Astrocyte (in vitro differentiated cells and primary cell): ENCODE measurements around the gene MLXIPL. TPM values are rescaled to one million over a fixed set of nuclear protein-coding genes. Genes with fewer than 3 reads are reported as not detected.
"Not testable (repeated sequence)": the region's sequence is repeated elsewhere in the genome, so short reads cannot be mapped to it uniquely, and the experiment has no call there.

Experiments
- DNase-seq: peaks from one replicate; pipeline ENCODE4 v3.0.0-alpha.2; 2010; ENCODE audit warnings: low read depth
- FAIRE-seq: peaks from 2 replicates; lab custom pipeline; 2011; peaks lifted over from hg19 to GRCh38; lab: Jason Lieb, UNC
- H2AFZ ChIP-seq: 2 replicates; pipeline ENCODE4 v1.6.0; 2012; ENCODE audit warnings: low read depth, low read length, inconsistent platforms
- H3K27ac ChIP-seq: 2 replicates; pipeline ENCODE4 v1.5.1; 2011; ENCODE audit warnings: low read depth, low read length, inconsistent platforms
- H3K27me3 ChIP-seq: 2 replicates; pipeline ENCODE4 v1.6.0; 2011; ENCODE audit warnings: low read length, inconsistent platforms; ENCODE audit not compliant: insufficient read depth
- H3K36me3 ChIP-seq: 2 replicates; pipeline ENCODE4 v1.5.1; 2011; ENCODE audit warnings: low read length, inconsistent platforms; ENCODE audit not compliant: insufficient read depth
- H3K4me1 ChIP-seq: 2 replicates; pipeline ENCODE4 v1.5.1; 2011; ENCODE audit warnings: low read length, inconsistent platforms; ENCODE audit not compliant: insufficient read depth
- H3K4me2 ChIP-seq: 2 replicates; pipeline ENCODE4 v1.6.0; 2012; ENCODE audit warnings: low read length, inconsistent platforms
- H3K4me3 ChIP-seq: 2 replicates; pipeline ENCODE4 v1.5.1; 2011; ENCODE audit warnings: low read depth, mild to moderate bottlenecking, low read length, inconsistent platforms; ENCODE audit not compliant: insufficient read depth
- H3K79me2 ChIP-seq: 2 replicates; pipeline ENCODE4 v1.6.0; 2012; ENCODE audit warnings: mild to moderate bottlenecking, low read length, inconsistent platforms; ENCODE audit not compliant: insufficient read depth
- H3K9ac ChIP-seq: 2 replicates; pipeline ENCODE4 v1.6.0; 2012; ENCODE audit warnings: mild to moderate bottlenecking, low read length, inconsistent platforms
- H3K9me3 ChIP-seq: 2 replicates; pipeline ENCODE4 v1.5.1; 2012; ENCODE audit warnings: low read depth, mild to moderate bottlenecking, low read length, inconsistent platforms; ENCODE audit not compliant: insufficient read depth
- H4K20me1 ChIP-seq: 2 replicates; pipeline ENCODE4 v1.6.0; 2012; ENCODE audit warnings: low read length, inconsistent platforms; ENCODE audit not compliant: insufficient read depth
- H3K27ac Mint-ChIP-seq: one replicate; pipeline ENCODE4 v1.8.0; 2021; ENCODE audit warnings: mild to moderate bottlenecking, mixed read lengths; ENCODE audit not compliant: unreplicated experiment
- H3K27me3 Mint-ChIP-seq: one replicate; pipeline ENCODE4 v1.8.0; 2021; ENCODE audit warnings: low read depth, mixed read lengths; ENCODE audit not compliant: unreplicated experiment
- H3K36me3 Mint-ChIP-seq: one replicate; pipeline ENCODE4 v1.8.0; 2021; ENCODE audit warnings: low read depth, mixed read lengths; ENCODE audit not compliant: unreplicated experiment
- H3K4me1 Mint-ChIP-seq: one replicate; pipeline ENCODE4 v1.8.0; 2021; ENCODE audit warnings: low read depth, mixed read lengths; ENCODE audit not compliant: unreplicated experiment
- H3K4me3 Mint-ChIP-seq: one replicate; pipeline ENCODE4 v1.8.0; 2021; ENCODE audit warnings: mild to moderate bottlenecking, moderate library complexity, mixed read lengths; ENCODE audit not compliant: unreplicated experiment
- H3K9me3 Mint-ChIP-seq: one replicate; pipeline ENCODE4 v1.8.0; 2021; ENCODE audit warnings: mild to moderate bottlenecking, mixed read lengths; ENCODE audit not compliant: unreplicated experiment
- CTCF ChIP-seq: IDR thresholded peaks from 2 replicates; pipeline ENCODE4 v1.5.1; 2011; ENCODE audit warnings: low read depth, mild to moderate bottlenecking, inconsistent platforms, low read length, moderate library complexity; ENCODE audit not compliant: insufficient read depth
- EZH2 ChIP-seq: IDR thresholded peaks from 2 replicates; pipeline ENCODE4 v1.6.1; 2012; ENCODE audit warnings: mild to moderate bottlenecking, low read length, inconsistent platforms; ENCODE audit not compliant: insufficient read depth
- total RNA-seq: library from RNA; stranded (reverse); gene quantifications from 2 replicates; pipeline ENCODE4 v1.2.1, GENCODE V29; 2021

MLXIPL gene
- total RNA-seq, 1 donor from 2014 or later, result 0.41 TPM

- peak overlapping the region; percentile 77 for H3K27ac Mint-ChIP-seq
- H3K27me3 Mint-ChIP-seq, result peaks cover 3% of the 10 kb centered on the region
- TF ChIP-seq EZH2 (no peak), CTCF (no peak)
- Histone ChIP-seq H4K20me1 (peaks cover 46% of the 10 kb centered on the region), H3K4me1 (peaks cover 11% of the 10 kb centered on the region), H2AFZ (peak overlapping the region; percentile 73), H3K27ac (peak overlapping the region; percentile 98), H3K79me2 (peaks cover 48% of the 10 kb centered on the region), H3K27me3 (no peaks in the 10 kb centered on the region), H3K4me3 (peak overlapping the region; percentile 77), H3K9me3 (no peaks in the 10 kb centered on the region), H3K36me3 (peaks cover 7% of the 10 kb centered on the region), H3K9ac (peak overlapping the region; percentile 99), H3K4me2 (peak overlapping the region; percentile 86)
- H3K4me1 Mint-ChIP-seq, result peaks cover 17% of the 10 kb centered on the region
- H3K36me3 Mint-ChIP-seq, result peaks cover under 1% of the 10 kb centered on the region
- peak; percentile 77 for DNase-seq
- FAIRE-seq, result no peak
- H3K9me3 Mint-ChIP-seq, result no peaks in the 10 kb centered on the region
- H3K4me3 Mint-ChIP-seq, result peak overlapping the region; percentile 93
Observed at GRCh38 chr7:73557108-73557396, 67.3 kb downstream of the MLXIPL start.

GRCh38 chr7:73556208-73557107, 67.9 kb downstream of the MLXIPL start:
- Histone ChIP-seq H4K20me1 (peaks cover 50% of the 10 kb centered on the region), H3K4me1 (peaks cover 11% of the 10 kb centered on the region), H3K79me2 (peaks cover 52% of the 10 kb centered on the region), H3K9ac (peak overlapping the region; percentile 99), H3K4me2 (peak overlapping the region; percentile 86), H3K9me3 (no peaks in the 10 kb centered on the region), H3K4me3 (peak overlapping the region; percentile 77), H2AFZ (no peak overlapping the region), H3K27ac (peak overlapping the region; percentile 33), H3K27me3 (no peaks in the 10 kb centered on the region), H3K36me3 (peaks cover 8% of the 10 kb centered on the region)
- FAIRE-seq, result no peak
- Mint-ChIP-seq H3K36me3 (peaks cover 1% of the 10 kb centered on the region), H3K27me3 (peaks cover 3% of the 10 kb centered on the region), H3K4me1 (peaks cover 17% of the 10 kb centered on the region), H3K9me3 (no peaks in the 10 kb centered on the region), H3K27ac (peak overlapping the region; percentile 79), H3K4me3 (peak overlapping the region; percentile 93)
- TF ChIP-seq EZH2 (no peak), CTCF (no peak)
- DNase-seq, result no peak

GRCh38 chr7:73555411-73555982, 68.8 kb downstream of the MLXIPL start:
- H3K4me3 ChIP-seq, result peak overlapping the region; percentile 77
- DNase-seq (no peak), FAIRE-seq (no peak)
- peaks cover 14% of the 10 kb centered on the region for H3K36me3 ChIP-seq
- peaks cover 1% of the 10 kb centered on the region for H3K36me3 Mint-ChIP-seq
- no peaks in the 10 kb centered on the region for H3K27me3 ChIP-seq
- H3K9ac ChIP-seq, result no peak overlapping the region
- peak overlapping the region; percentile 93 for H3K4me3 Mint-ChIP-seq
- peaks cover 1% of the 10 kb centered on the region for H3K27me3 Mint-ChIP-seq
- H3K27ac ChIP-seq, result no peak overlapping the region
- no peak overlapping the region for H3K27ac Mint-ChIP-seq
- H3K9me3 ChIP-seq, result no peaks in the 10 kb centered on the region
- peak overlapping the region; percentile 86 for H3K4me2 ChIP-seq
- no peak overlapping the region for H2AFZ ChIP-seq
- TF ChIP-seq EZH2 (no peak), CTCF (no peak)
- H4K20me1 ChIP-seq, result peaks cover 56% of the 10 kb centered on the region
- no peaks in the 10 kb centered on the region for H3K9me3 Mint-ChIP-seq
- peaks cover 10% of the 10 kb centered on the region for H3K4me1 ChIP-seq
- H3K4me1 Mint-ChIP-seq, result peaks cover 15% of the 10 kb centered on the region
- H3K79me2 ChIP-seq, result peaks cover 59% of the 10 kb centered on the region

- not testable (repeated sequence) for H3K4me2 ChIP-seq, H3K9me3 ChIP-seq, H3K27ac Mint-ChIP-seq, H2AFZ ChIP-seq, H3K27me3 ChIP-seq, DNase-seq, H3K27ac ChIP-seq, H3K4me3 Mint-ChIP-seq, H3K4me1 Mint-ChIP-seq, H3K4me1 ChIP-seq, H3K4me3 ChIP-seq, H3K9ac ChIP-seq, H3K27me3 Mint-ChIP-seq, FAIRE-seq, H3K9me3 Mint-ChIP-seq
- H3K79me2 ChIP-seq, result peaks cover 88% of the 10 kb centered on the region
- H4K20me1 ChIP-seq, result peaks cover 81% of the 10 kb centered on the region
- peaks cover 27% of the 10 kb centered on the region for H3K36me3 ChIP-seq
- H3K36me3 Mint-ChIP-seq, result peaks cover 13% of the 10 kb centered on the region
Observed at GRCh38 chr7:73550093-73550492, 74.2 kb downstream of the MLXIPL start.
